ENCODE data around the gene NTN5.
"Not testable (repeated sequence)": the region's sequence is repeated elsewhere in the genome, so short reads cannot be mapped to it uniquely, and the experiment has no call there.

Gene NTN5

GRCh38 chr19:48680006-48680405, 7.2 kb upstream of the NTN5 start:
- not testable (repeated sequence) for H3K9ac ChIP-seq (ENCODE audit: low read length in 2 of 2); H3K27me3 ChIP-seq (ENCODE audit: control insufficient read depth in 1 of 2, insufficient read depth in 2 of 2, low read length in 2 of 2); H3K36me3 ChIP-seq (ENCODE audit: control insufficient read depth in 2 of 2, insufficient read depth in 2 of 2, low read length in 2 of 2); H3K4me3 ChIP-seq (ENCODE audit: low read length in 2 of 2); H3K4me1 ChIP-seq (ENCODE audit: control insufficient read depth, insufficient read depth, low read length); H3K27ac ChIP-seq (ENCODE audit: low read length); H3K9me3 ChIP-seq (ENCODE audit: control insufficient read depth in 2 of 2, low read length in 2 of 2)

GRCh38 chr19:48678201-48678600, 5.4 kb upstream of the NTN5 start:
- no peaks in the 10 kb centered on the region for H3K27me3 ChIP-seq (ENCODE audit: control insufficient read depth in 1 of 2, insufficient read depth in 2 of 2, low read length in 2 of 2)
- H3K9ac ChIP-seq (ENCODE audit: low read length in 2 of 2) = no peak overlapping the region
- H3K4me1 ChIP-seq (ENCODE audit: control insufficient read depth, insufficient read depth, low read length) = peaks cover 12% of the 10 kb centered on the region
- H3K36me3 ChIP-seq (ENCODE audit: control insufficient read depth in 2 of 2, insufficient read depth in 2 of 2, low read length in 2 of 2) = no peaks in the 10 kb centered on the region
- no peaks in the 10 kb centered on the region for H3K9me3 ChIP-seq (ENCODE audit: control insufficient read depth in 2 of 2, low read length in 2 of 2)
- no peak overlapping the region for H3K4me3 ChIP-seq (ENCODE audit: low read length in 2 of 2)
- H3K27ac ChIP-seq (ENCODE audit: low read length) = no peak overlapping the region

GRCh38 chr19:48676887-48677286, 4.1 kb upstream of the NTN5 start:
- H3K4me3 ChIP-seq (ENCODE audit: low read length in 2 of 2) = no peak overlapping the region
- peaks cover 12% of the 10 kb centered on the region for H3K4me1 ChIP-seq (ENCODE audit: control insufficient read depth, insufficient read depth, low read length)
- no peak overlapping the region for H3K9ac ChIP-seq (ENCODE audit: low read length in 2 of 2)
- H3K27me3 ChIP-seq (ENCODE audit: control insufficient read depth in 1 of 2, insufficient read depth in 2 of 2, low read length in 2 of 2) = no peaks in the 10 kb centered on the region
- no peaks in the 10 kb centered on the region for H3K36me3 ChIP-seq (ENCODE audit: control insufficient read depth in 2 of 2, insufficient read depth in 2 of 2, low read length in 2 of 2)
- H3K9me3 ChIP-seq (ENCODE audit: control insufficient read depth in 2 of 2, low read length in 2 of 2) = no peaks in the 10 kb centered on the region
- no peak overlapping the region for H3K27ac ChIP-seq (ENCODE audit: low read length)

- Histone ChIP-seq H3K27me3 (ENCODE audit: control insufficient read depth in 1 of 2, insufficient read depth in 2 of 2, low read length in 2 of 2) (no peaks in the 10 kb centered on the region), H3K4me1 (ENCODE audit: control insufficient read depth, insufficient read depth, low read length) (peaks cover 12% of the 10 kb centered on the region), H3K4me3 (ENCODE audit: low read length in 2 of 2) (no peak overlapping the region), H3K9me3 (ENCODE audit: control insufficient read depth in 2 of 2, low read length in 2 of 2) (no peaks in the 10 kb centered on the region), H3K9ac (ENCODE audit: low read length in 2 of 2) (no peak overlapping the region), H3K27ac (ENCODE audit: low read length) (no peak overlapping the region), H3K36me3 (ENCODE audit: control insufficient read depth in 2 of 2, insufficient read depth in 2 of 2, low read length in 2 of 2) (no peaks in the 10 kb centered on the region)
Measured at GRCh38 chr19:48676487-48676886, 3.7 kb upstream of the NTN5 start.

- H3K27ac ChIP-seq (ENCODE audit: low read length) = no peak overlapping the region
- no peaks in the 10 kb centered on the region for H3K9me3 ChIP-seq (ENCODE audit: control insufficient read depth in 2 of 2, low read length in 2 of 2)
- H3K4me1 ChIP-seq (ENCODE audit: control insufficient read depth, insufficient read depth, low read length) = peaks cover 12% of the 10 kb centered on the region
- peak overlapping the region in 1 of 2 donors; percentile 47 for H3K4me3 ChIP-seq (ENCODE audit: low read length in 2 of 2)
- no peaks in the 10 kb centered on the region for H3K36me3 ChIP-seq (ENCODE audit: control insufficient read depth in 2 of 2, insufficient read depth in 2 of 2, low read length in 2 of 2)
- H3K9ac ChIP-seq (ENCODE audit: low read length in 2 of 2) = peak overlapping the region in 1 of 2 donors; percentile 69
- H3K27me3 ChIP-seq (ENCODE audit: control insufficient read depth in 1 of 2, insufficient read depth in 2 of 2, low read length in 2 of 2) = no peaks in the 10 kb centered on the region
Measured at GRCh38 chr19:48674921-48675824, 2.4 kb upstream of the NTN5 start.

- Histone ChIP-seq H3K27me3 (ENCODE audit: control insufficient read depth in 1 of 2, insufficient read depth in 2 of 2, low read length in 2 of 2) (no peaks in the 10 kb centered on the region), H3K27ac (ENCODE audit: low read length) (no peak overlapping the region), H3K9ac (ENCODE audit: low read length in 2 of 2) (no peak overlapping the region), H3K9me3 (ENCODE audit: control insufficient read depth in 2 of 2, low read length in 2 of 2) (no peaks in the 10 kb centered on the region), H3K4me1 (ENCODE audit: control insufficient read depth, insufficient read depth, low read length) (peaks cover 12% of the 10 kb centered on the region), H3K4me3 (ENCODE audit: low read length in 2 of 2) (no peak overlapping the region), H3K36me3 (ENCODE audit: control insufficient read depth in 2 of 2, insufficient read depth in 2 of 2, low read length in 2 of 2) (no peaks in the 10 kb centered on the region)
Measured at GRCh38 chr19:48674216-48674809, 1.5 kb upstream of the NTN5 start.

- Histone ChIP-seq H3K9me3 (ENCODE audit: control insufficient read depth in 2 of 2, low read length in 2 of 2) (no peaks in the 10 kb centered on the region), H3K36me3 (ENCODE audit: control insufficient read depth in 2 of 2, insufficient read depth in 2 of 2, low read length in 2 of 2) (no peaks in the 10 kb centered on the region), H3K27ac (ENCODE audit: low read length) (no peak overlapping the region), H3K27me3 (ENCODE audit: control insufficient read depth in 1 of 2, insufficient read depth in 2 of 2, low read length in 2 of 2) (no peaks in the 10 kb centered on the region), H3K4me3 (ENCODE audit: low read length in 2 of 2) (no peak overlapping the region), H3K9ac (ENCODE audit: low read length in 2 of 2) (no peak overlapping the region), H3K4me1 (ENCODE audit: control insufficient read depth, insufficient read depth, low read length) (peaks cover 12% of the 10 kb centered on the region)
Measured at GRCh38 chr19:48673436-48674100, 751 bp upstream of the NTN5 start.

GRCh38 chr19:48671446-48671995, 1.3 kb downstream of the NTN5 start:
- Histone ChIP-seq H3K27ac (ENCODE audit: low read length) (no peak overlapping the region), H3K9me3 (ENCODE audit: control insufficient read depth in 2 of 2, low read length in 2 of 2) (no peaks in the 10 kb centered on the region), H3K4me1 (ENCODE audit: control insufficient read depth, insufficient read depth, low read length) (peaks cover 12% of the 10 kb centered on the region), H3K27me3 (ENCODE audit: control insufficient read depth in 1 of 2, insufficient read depth in 2 of 2, low read length in 2 of 2) (no peaks in the 10 kb centered on the region), H3K9ac (ENCODE audit: low read length in 2 of 2) (no peak overlapping the region), H3K36me3 (ENCODE audit: control insufficient read depth in 2 of 2, insufficient read depth in 2 of 2, low read length in 2 of 2) (no peaks in the 10 kb centered on the region), H3K4me3 (ENCODE audit: low read length in 2 of 2) (no peak overlapping the region)

GRCh38 chr19:48670699-48671445, 1.9 kb downstream of the NTN5 start:
- Histone ChIP-seq H3K9ac (ENCODE audit: low read length in 2 of 2) (no peak overlapping the region), H3K4me3 (ENCODE audit: low read length in 2 of 2) (no peak overlapping the region), H3K36me3 (ENCODE audit: control insufficient read depth in 2 of 2, insufficient read depth in 2 of 2, low read length in 2 of 2) (no peaks in the 10 kb centered on the region), H3K9me3 (ENCODE audit: control insufficient read depth in 2 of 2, low read length in 2 of 2) (no peaks in the 10 kb centered on the region), H3K27me3 (ENCODE audit: control insufficient read depth in 1 of 2, insufficient read depth in 2 of 2, low read length in 2 of 2) (no peaks in the 10 kb centered on the region), H3K4me1 (ENCODE audit: control insufficient read depth, insufficient read depth, low read length) (peaks cover 12% of the 10 kb centered on the region), H3K27ac (ENCODE audit: low read length) (no peak overlapping the region)

- Histone ChIP-seq H3K4me3 (ENCODE audit: low read length in 2 of 2) (no peak overlapping the region), H3K27ac (ENCODE audit: low read length) (no peak overlapping the region), H3K27me3 (ENCODE audit: control insufficient read depth in 1 of 2, insufficient read depth in 2 of 2, low read length in 2 of 2) (no peaks in the 10 kb centered on the region), H3K9ac (ENCODE audit: low read length in 2 of 2) (no peak overlapping the region), H3K4me1 (ENCODE audit: control insufficient read depth, insufficient read depth, low read length) (peaks cover 4% of the 10 kb centered on the region), H3K36me3 (ENCODE audit: control insufficient read depth in 2 of 2, insufficient read depth in 2 of 2, low read length in 2 of 2) (no peaks in the 10 kb centered on the region), H3K9me3 (ENCODE audit: control insufficient read depth in 2 of 2, low read length in 2 of 2) (no peaks in the 10 kb centered on the region)
Measured at GRCh38 chr19:48669903-48670668, 2.7 kb downstream of the NTN5 start.
